KOPT-K1 (cell line): ENCODE data around the gene TEX44.
"Not testable (repeated sequence)": the region's sequence is repeated elsewhere in the genome, so short reads cannot be mapped to it uniquely, and the experiment has no call there.

ENCODE experiments used
- H3K27ac ChIP-seq: fragments of 200-600 bp; sonication (generic); 2 replicates; pipeline ENCODE4 v1.5.1; 2016; ENCODE audit warnings: antibody characterized with exemption, mild to moderate bottlenecking, low read depth, low read length; ENCODE audit not compliant: poor library complexity, severe bottlenecking
- H3K36me3 ChIP-seq: fragments of 200-600 bp; sonication (generic); 2 replicates; pipeline ENCODE4 v1.5.1; 2017; ENCODE audit warnings: antibody characterized with exemption, mild to moderate bottlenecking, low read length, moderate library complexity; ENCODE audit not compliant: insufficient read depth
- H3K9me3 ChIP-seq: fragments of 200-600 bp; sonication (generic); 2 replicates; pipeline ENCODE4 v1.5.1; 2017; ENCODE audit warnings: antibody characterized with exemption, low read length, mild to moderate bottlenecking; ENCODE audit not compliant: insufficient read depth, poor library complexity, severe bottlenecking

Gene TEX44

GRCh38 chr2:231592636-231593145 is at the start of gene TEX44:
Gene TEX44, plus strand, starts transcription at chr2:231592864. Its CDS starts 88 bp downstream, at chr2:231592952.
- Histone ChIP-seq H3K27ac (no peak within 1 kb of the TSS), H3K36me3 (no peaks in the 10 kb centered on the region), H3K9me3 (no peaks in the 10 kb centered on the region)

DNA sequence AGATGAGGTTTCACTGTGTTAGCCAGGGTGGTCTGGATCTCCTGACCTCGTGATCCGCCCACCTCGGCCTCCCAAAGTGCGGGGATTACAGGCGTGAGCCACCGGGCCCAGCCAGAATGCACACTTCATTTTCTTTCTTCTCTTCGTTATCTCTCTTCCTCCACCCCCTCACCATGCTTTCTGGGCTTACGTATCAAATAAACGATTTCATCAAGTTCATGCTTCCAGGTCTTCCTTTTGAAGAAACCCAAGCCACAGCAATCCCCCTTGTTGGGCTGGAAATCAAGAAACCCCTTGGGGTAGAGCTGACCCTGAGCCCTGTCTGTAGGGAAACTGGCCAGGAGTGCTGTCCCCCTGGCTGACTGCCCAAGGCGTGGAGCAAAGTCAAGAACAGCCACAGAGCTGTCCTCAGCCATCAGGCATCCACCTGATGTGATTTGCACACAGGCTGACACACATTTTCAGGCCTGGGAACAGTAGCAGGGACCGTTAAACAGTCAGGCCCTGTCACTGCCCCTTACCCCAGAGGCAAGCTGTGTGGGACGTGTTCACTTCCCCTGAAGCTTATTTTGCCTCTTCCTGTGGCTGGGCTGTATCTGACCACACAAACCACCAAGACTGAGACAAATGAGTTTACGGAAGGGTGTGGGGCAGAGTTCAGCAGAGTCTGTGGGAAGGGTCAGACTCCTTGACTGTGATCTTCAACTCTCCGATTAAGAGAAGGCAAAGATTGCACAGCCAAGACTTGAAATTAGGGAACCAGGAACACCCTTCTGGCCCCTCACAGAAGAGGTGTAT is 47.4 kb upstream of the TEX44 start:
- Histone ChIP-seq H3K36me3 (no peaks in the 10 kb centered on the region), H3K27ac (peak overlapping the region; percentile 98), H3K9me3 (peaks cover 18% of the 10 kb centered on the region)

DNA sequence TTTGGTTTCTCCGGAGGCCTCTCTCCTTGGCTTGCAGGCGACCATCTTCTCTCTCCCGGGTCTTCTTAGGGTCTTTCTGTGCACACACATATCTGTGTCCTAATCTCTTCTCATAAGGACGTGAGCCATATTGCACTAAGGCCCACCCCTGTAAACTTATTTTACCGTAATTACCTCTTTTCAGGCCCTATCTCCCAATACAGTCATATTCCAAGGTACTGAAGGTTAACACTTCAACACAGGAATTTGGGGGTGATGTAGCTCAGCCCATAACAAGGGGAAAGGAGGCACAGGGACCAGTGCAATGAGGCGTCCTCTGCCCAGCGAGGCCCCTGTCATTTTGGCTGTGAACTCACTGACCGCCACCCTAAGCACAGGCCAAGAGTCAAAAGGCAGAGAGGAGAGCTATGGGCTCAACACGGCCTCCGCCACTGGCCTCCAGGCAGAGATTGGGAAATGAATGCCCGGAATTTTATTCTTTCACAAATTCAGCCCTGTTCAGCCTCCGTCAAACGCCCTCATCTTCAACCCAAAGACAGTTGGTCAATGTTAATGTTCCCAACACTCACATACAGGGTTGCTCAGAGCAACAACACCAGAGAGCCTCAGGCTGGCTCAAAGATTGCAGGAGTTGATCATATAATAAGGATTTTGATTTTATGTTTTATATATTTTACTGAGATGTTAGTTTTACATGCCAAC is 46.5 kb upstream of the TEX44 start:
- Histone ChIP-seq H3K9me3 (peaks cover 18% of the 10 kb centered on the region), H3K36me3 (no peaks in the 10 kb centered on the region), H3K27ac (peak overlapping the region; percentile 98)

- Histone ChIP-seq H3K9me3 (peaks cover 22% of the 10 kb centered on the region), H3K27ac (no peak overlapping the region), H3K36me3 (no peaks in the 10 kb centered on the region)
These were observed 45.2 kb upstream of the TEX44 start for GRCh38 chr2:231547315-231548110.

GRCh38 chr2:231548752-231549151 is 43.9 kb upstream of the TEX44 start:
- Histone ChIP-seq H3K9me3 (peaks cover 20% of the 10 kb centered on the region), H3K27ac (peak overlapping the region; percentile 85), H3K36me3 (no peaks in the 10 kb centered on the region)

GRCh38 chr2:231549446-231550239 is 43.0 kb upstream of the TEX44 start:
- peaks cover 19% of the 10 kb centered on the region for H3K9me3 ChIP-seq
- H3K27ac ChIP-seq = peak overlapping the region; percentile 85
- no peaks in the 10 kb centered on the region for H3K36me3 ChIP-seq

GRCh38 chr2:231552752-231553151 is 39.9 kb upstream of the TEX44 start:
- H3K9me3 ChIP-seq = peaks cover 19% of the 10 kb centered on the region
- no peaks in the 10 kb centered on the region for H3K36me3 ChIP-seq
- H3K27ac ChIP-seq = no peak overlapping the region

DNA sequence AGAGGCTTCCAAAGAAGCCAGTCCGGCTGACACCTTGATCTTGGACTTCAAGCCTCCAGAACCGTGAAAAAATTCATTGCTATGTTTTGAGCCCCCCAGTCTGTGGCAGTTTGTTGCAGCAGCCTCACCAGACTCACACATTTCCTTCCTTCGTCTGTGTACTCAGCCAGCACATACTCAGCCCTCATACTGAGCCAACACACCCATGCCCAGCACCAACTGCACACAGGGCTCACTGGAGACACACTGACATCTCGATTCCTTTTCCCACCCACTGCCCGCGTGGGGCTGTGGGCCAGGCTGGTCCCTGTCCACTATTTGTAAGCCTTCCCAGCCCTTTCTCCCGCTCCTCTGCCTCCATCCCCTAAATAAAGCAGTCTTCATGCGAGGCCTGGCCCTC is 38.3 kb upstream of the TEX44 start:
- no peaks in the 10 kb centered on the region for H3K36me3 ChIP-seq
- H3K9me3 ChIP-seq = peaks cover 19% of the 10 kb centered on the region
- H3K27ac ChIP-seq = peak overlapping the region; percentile 86

DNA sequence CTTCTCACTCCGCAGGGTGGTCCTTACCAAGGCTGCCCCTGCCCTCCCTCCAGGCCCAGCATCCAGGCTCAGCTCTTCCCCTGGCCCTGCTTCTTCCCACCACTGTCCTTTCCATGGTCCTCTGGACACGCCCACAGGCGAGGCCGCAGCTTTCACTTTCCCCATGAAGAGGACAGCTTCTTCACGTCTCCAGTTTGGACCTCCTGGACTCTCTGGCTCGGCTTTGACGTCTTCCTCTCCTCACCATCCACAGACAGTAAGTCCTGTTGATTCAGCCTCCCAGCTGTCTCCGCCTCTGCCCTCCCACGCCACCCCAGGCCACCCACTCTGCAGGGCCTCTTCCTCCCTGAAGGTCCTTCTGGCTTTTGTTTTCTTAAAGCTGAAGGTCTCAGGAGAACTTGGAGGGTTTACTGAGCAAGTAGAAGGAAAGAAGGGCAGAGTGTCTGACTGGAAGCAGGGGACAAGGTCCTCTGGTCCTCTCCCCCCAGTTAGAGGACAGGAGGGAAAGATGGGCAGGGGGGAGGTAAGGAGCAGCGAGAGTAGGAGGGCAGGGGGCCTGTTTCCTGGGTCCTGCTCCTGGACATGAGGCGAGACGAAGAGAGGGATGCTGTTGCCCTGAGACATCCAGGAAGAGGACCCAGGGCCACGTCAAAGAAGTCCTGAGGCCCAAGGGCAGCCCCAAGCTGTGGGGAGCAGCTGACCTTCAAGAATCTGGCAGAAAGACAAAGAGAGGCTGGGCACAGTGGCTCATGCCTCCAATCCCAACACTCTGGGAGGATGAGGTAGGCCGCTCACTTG is 37.7 kb upstream of the TEX44 start:
- Histone ChIP-seq H3K9me3 (peaks cover 19% of the 10 kb centered on the region), H3K36me3 (no peaks in the 10 kb centered on the region), H3K27ac (peak overlapping the region; percentile 86)

- H3K27ac ChIP-seq = peak overlapping the region; percentile 63
- peaks cover 19% of the 10 kb centered on the region for H3K9me3 ChIP-seq
- not testable (repeated sequence) for H3K36me3 ChIP-seq
These were observed 36.2 kb upstream of the TEX44 start for GRCh38 chr2:231556496-231556895.

GRCh38 chr2:231556981-231557380 is 35.7 kb upstream of the TEX44 start:
- Histone ChIP-seq H3K36me3 (no peaks in the 10 kb centered on the region), H3K27ac (peak overlapping the region; percentile 63), H3K9me3 (peaks cover 16% of the 10 kb centered on the region)

DNA sequence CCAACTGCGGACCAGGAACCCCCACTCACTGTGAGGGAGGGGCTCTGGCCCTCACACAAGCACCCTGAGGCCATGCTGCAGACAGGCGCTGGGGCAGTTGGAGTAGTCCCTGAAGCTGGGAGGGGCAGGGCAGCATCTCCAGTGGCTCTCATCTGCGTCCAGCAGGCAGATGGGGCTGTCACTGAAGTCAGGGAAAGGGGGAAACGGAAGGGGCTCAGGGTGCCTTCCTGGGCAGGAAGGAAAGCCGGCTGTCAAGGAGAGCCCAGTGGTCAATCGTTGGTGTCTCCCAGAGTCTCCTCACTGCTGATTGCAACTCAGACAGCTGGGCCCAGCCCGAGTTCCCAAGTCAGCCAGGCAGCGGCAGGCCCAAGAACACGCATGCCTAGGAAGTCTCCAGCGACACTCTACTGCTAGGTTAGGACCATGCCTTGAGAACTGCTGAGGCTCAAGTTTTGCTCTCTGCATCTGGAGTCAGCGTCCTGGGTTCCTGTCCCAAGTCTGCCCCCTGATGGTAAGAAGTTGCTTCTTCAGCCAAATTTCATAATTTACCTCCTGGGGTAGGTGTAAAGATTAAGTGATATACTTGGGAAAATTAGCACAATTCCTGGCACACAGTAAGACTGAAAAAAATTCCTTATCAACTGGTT is 35.0 kb upstream of the TEX44 start:
- Histone ChIP-seq H3K27ac (peak overlapping the region; percentile 63), H3K36me3 (no peaks in the 10 kb centered on the region), H3K9me3 (peaks cover 9% of the 10 kb centered on the region)

DNA sequence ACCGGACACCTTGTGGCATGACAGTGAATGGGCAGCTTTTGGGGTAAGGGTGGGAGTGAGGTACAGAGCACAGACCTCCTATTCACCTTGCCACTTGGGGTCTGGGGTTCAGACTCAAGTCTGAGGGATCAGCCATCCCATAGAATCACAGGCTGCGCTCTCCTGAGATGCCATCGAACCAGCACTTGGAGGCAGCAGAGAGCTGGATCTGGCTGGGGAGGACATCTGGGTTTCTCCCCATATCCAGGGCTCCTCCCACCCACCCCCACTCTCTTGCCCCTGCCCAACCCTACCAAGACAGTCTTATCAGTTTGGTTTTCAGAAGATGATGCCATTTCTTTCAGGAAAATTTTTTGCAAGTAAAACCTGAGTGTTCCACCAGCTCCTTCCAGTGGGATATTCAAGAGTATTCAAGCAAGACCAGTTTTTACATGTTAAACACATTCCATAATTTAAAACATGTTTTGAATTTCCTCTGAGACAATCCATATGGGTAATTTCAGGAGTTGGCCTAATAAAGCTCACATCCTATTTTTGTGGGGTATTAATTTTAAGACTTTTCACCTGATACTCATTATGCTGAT is 29.2 kb upstream of the TEX44 start:
- H3K36me3 ChIP-seq = no peaks in the 10 kb centered on the region
- H3K27ac ChIP-seq = no peak overlapping the region
- H3K9me3 ChIP-seq = no peaks in the 10 kb centered on the region
